ENCODE results near the gene LRRC8A.

DNA sequence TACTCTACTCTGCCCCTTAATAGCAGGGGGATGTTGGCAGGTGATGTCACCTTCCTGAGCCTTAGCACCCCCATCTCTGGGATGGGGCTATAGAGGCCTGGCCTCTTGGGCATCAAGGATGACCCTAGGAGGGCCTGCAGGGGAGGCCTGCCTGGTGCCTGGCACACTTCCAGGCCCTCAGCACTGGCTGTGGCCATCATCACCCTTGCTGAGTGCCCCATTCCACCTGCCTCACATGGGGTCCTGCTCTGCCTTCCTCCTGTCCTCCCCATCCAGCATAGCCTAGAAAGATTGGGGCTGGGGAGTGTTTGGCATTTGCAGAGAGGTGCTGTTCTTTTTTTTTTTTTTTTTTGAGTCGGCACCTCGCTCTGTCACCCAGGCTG is 21.1 kb downstream of the LRRC8A start:
- TF ChIP-seq, protein P1, sequence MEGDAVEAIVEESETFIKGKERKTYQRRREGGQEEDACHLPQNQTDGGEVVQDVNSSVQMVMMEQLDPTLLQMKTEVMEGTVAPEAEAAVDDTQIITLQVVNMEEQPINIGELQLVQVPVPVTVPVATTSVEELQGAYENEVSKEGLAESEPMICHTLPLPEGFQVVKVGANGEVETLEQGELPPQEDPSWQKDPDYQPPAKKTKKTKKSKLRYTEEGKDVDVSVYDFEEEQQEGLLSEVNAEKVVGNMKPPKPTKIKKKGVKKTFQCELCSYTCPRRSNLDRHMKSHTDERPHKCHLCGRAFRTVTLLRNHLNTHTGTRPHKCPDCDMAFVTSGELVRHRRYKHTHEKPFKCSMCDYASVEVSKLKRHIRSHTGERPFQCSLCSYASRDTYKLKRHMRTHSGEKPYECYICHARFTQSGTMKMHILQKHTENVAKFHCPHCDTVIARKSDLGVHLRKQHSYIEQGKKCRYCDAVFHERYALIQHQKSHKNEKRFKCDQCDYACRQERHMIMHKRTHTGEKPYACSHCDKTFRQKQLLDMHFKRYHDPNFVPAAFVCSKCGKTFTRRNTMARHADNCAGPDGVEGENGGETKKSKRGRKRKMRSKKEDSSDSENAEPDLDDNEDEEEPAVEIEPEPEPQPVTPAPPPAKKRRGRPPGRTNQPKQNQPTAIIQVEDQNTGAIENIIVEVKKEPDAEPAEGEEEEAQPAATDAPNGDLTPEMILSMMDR (IDR thresholded peaks at IDR 0.05): no peak
- TF ChIP-seq POLR2A (IDR thresholded peaks at IDR 0.05): no peak
